ENCODE results near the gene CRCP. TPM values are rescaled to one million over a fixed set of nuclear protein-coding genes. Genes with fewer than 3 reads are reported as not detected.
"Not testable (repeated sequence)": the region's sequence is repeated elsewhere in the genome, so short reads cannot be mapped to it uniquely, and the experiment has no call there.

Gene CRCP
- total RNA-seq, 1 donor from 2014 or later: 26.8 TPM

DNA sequence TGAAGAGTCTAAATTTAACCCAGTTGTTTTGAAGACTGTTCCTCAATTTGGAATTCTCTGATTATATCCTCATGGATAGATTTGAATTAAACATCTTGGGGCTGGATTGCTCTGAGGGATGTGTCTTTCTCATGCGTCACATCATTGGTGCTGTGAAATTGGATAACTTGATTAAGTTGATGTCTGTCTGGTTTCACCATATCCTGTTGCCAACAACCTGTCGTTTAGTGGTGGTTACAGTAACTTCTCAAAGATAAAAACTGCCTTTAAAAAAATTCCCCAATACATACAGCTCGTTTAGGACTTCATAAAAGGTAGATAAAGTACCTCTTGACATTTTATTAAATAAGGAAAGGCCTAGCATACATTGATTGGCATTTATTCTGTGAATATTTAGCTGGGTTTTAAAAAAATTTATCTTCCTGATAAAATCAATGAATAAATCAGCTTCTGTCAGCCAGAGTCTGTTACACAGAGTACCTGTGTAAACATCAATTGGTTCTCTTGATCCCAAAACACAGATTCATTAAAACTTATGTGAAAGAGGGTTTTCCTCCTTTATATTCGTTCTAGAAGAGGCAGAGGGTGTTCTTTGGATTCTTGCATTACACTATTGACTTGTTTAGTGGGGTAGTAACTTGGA, 10.5 kb downstream of the CRCP start:
- no peak for TF ChIP-seq EZH2 (IDR thresholded peaks at IDR 0.05; ENCODE audit: insufficient read depth, low read length)
- no peak for TF ChIP-seq CTCF (IDR thresholded peaks at IDR 0.05; ENCODE audit: insufficient read depth, low read depth, low read length)
- Histone ChIP-seq H3K9me3 (ENCODE audit: insufficient read depth, low read depth, low read length) (no peaks in the 10 kb centered on the region), H2AFZ (ENCODE audit: low read depth, low read length) (no peak overlapping the region), H4K20me1 (ENCODE audit: insufficient read depth, low read length) (peaks cover 55% of the 10 kb centered on the region), H3K36me3 (ENCODE audit: insufficient read depth, low read length) (no peaks in the 10 kb centered on the region), H3K27me3 (ENCODE audit: insufficient read depth, low read length) (no peaks in the 10 kb centered on the region), H3K79me2 (ENCODE audit: insufficient read depth, low read length) (peaks cover 90% of the 10 kb centered on the region), H3K4me3 (ENCODE audit: insufficient read depth, low read depth, low read length) (no peak overlapping the region), H3K4me2 (ENCODE audit: low read length) (no peak overlapping the region), H3K4me1 (ENCODE audit: insufficient read depth, low read length) (no peaks in the 10 kb centered on the region), H3K27ac (ENCODE audit: low read depth, low read length) (no peak overlapping the region), H3K9ac (ENCODE audit: low read length) (no peak overlapping the region)
- H3K9me3 Mint-ChIP-seq (ENCODE audit: unreplicated experiment): no peaks in the 10 kb centered on the region
- FAIRE-seq: no peak
- no peak overlapping the region for H3K27ac Mint-ChIP-seq (ENCODE audit: unreplicated experiment)
- H3K27me3 Mint-ChIP-seq (ENCODE audit: low read depth, unreplicated experiment): no peaks in the 10 kb centered on the region
- H3K4me1 Mint-ChIP-seq (ENCODE audit: low read depth, unreplicated experiment): peaks cover 9% of the 10 kb centered on the region
- no peak overlapping the region for H3K4me3 Mint-ChIP-seq (ENCODE audit: unreplicated experiment)
- DNase-seq (ENCODE audit: low read depth): no peak
- H3K36me3 Mint-ChIP-seq (ENCODE audit: low read depth, unreplicated experiment): no peaks in the 10 kb centered on the region

DNA sequence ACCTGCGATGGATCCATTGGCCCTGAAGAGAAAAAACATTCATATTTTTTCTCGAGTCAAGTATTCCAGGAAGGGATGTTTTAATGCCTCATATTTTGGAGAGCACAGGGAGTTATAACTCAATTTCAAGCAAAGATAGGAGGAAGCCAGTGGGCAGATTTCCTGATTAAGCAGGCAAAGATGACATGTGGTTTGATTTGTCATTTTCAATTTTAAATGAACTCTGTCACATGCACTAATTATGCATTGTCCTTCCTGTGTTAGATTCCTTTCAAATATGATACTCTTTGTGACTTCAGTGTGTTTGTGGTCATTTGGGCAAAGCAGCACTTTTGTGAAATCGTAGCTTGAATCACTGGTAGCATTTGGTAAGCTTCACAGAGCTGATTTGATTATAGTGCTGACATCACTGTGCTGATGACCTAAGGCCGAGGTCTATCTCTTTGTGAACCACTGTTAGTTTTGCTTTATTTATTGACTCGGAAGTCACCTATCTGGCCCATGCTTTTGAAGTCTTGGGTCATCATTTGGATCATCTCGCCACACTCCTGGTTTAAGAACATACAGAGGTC, 11.2 kb downstream of the CRCP start:
- not testable (repeated sequence) for H3K4me2 ChIP-seq (ENCODE audit: low read length); H3K36me3 ChIP-seq (ENCODE audit: insufficient read depth, low read length); H3K4me3 Mint-ChIP-seq (ENCODE audit: unreplicated experiment); H3K27me3 Mint-ChIP-seq (ENCODE audit: low read depth, unreplicated experiment); H3K27me3 ChIP-seq (ENCODE audit: insufficient read depth, low read length); FAIRE-seq; H2AFZ ChIP-seq (ENCODE audit: low read depth, low read length); H3K27ac Mint-ChIP-seq (ENCODE audit: unreplicated experiment); H3K4me1 ChIP-seq (ENCODE audit: insufficient read depth, low read length); H3K9ac ChIP-seq (ENCODE audit: low read length); H3K4me1 Mint-ChIP-seq (ENCODE audit: low read depth, unreplicated experiment); H3K27ac ChIP-seq (ENCODE audit: low read depth, low read length); H3K9me3 ChIP-seq (ENCODE audit: insufficient read depth, low read depth, low read length); DNase-seq (ENCODE audit: low read depth); H3K4me3 ChIP-seq (ENCODE audit: insufficient read depth, low read depth, low read length); H3K36me3 Mint-ChIP-seq (ENCODE audit: low read depth, unreplicated experiment); H3K9me3 Mint-ChIP-seq (ENCODE audit: unreplicated experiment)
- peaks cover 87% of the 10 kb centered on the region for H3K79me2 ChIP-seq (ENCODE audit: insufficient read depth, low read length)
- H4K20me1 ChIP-seq (ENCODE audit: insufficient read depth, low read length): peaks cover 53% of the 10 kb centered on the region

GRCh38 chr7:66127172-66127571, 12.5 kb downstream of the CRCP start:
- Histone ChIP-seq H4K20me1 (ENCODE audit: insufficient read depth, low read length) (peaks cover 50% of the 10 kb centered on the region), H3K79me2 (ENCODE audit: insufficient read depth, low read length) (peaks cover 77% of the 10 kb centered on the region)
- not testable (repeated sequence) for H3K27ac Mint-ChIP-seq (ENCODE audit: unreplicated experiment); H3K4me2 ChIP-seq (ENCODE audit: low read length); H3K9ac ChIP-seq (ENCODE audit: low read length); H3K4me1 Mint-ChIP-seq (ENCODE audit: low read depth, unreplicated experiment); H3K36me3 Mint-ChIP-seq (ENCODE audit: low read depth, unreplicated experiment); H3K9me3 ChIP-seq (ENCODE audit: insufficient read depth, low read depth, low read length); DNase-seq (ENCODE audit: low read depth); FAIRE-seq; H3K27me3 ChIP-seq (ENCODE audit: insufficient read depth, low read length); H3K4me3 Mint-ChIP-seq (ENCODE audit: unreplicated experiment); H2AFZ ChIP-seq (ENCODE audit: low read depth, low read length); H3K4me3 ChIP-seq (ENCODE audit: insufficient read depth, low read depth, low read length); H3K9me3 Mint-ChIP-seq (ENCODE audit: unreplicated experiment); H3K4me1 ChIP-seq (ENCODE audit: insufficient read depth, low read length); H3K27me3 Mint-ChIP-seq (ENCODE audit: low read depth, unreplicated experiment); H3K36me3 ChIP-seq (ENCODE audit: insufficient read depth, low read length); H3K27ac ChIP-seq (ENCODE audit: low read depth, low read length)

Measured in astrocyte (in vitro differentiated cells and primary cell).